DND-41 (cell line): ENCODE results near the gene SPSB3.

Experiments
- EZH2 ChIP-seq: IDR thresholded peaks from 3 replicates; pipeline ENCODE4 v1.6.1; 2012; ENCODE audit warnings: borderline replicate concordance, low read depth, mild to moderate bottlenecking, moderate library complexity, low read length, inconsistent platforms; ENCODE audit not compliant: severe bottlenecking
- TF ChIP-seq, protein P1 (sequence below): IDR thresholded peaks from 2 replicates; pipeline ENCODE4 v1.5.1; 2012; ENCODE audit warnings: borderline replicate concordance, low read length, moderate library complexity, mild to moderate bottlenecking; ENCODE audit not compliant: poor library complexity, severe bottlenecking; ENCODE audit errors: extremely low read depth

- no peak for TF ChIP-seq EZH2
- TF ChIP-seq, protein P1, sequence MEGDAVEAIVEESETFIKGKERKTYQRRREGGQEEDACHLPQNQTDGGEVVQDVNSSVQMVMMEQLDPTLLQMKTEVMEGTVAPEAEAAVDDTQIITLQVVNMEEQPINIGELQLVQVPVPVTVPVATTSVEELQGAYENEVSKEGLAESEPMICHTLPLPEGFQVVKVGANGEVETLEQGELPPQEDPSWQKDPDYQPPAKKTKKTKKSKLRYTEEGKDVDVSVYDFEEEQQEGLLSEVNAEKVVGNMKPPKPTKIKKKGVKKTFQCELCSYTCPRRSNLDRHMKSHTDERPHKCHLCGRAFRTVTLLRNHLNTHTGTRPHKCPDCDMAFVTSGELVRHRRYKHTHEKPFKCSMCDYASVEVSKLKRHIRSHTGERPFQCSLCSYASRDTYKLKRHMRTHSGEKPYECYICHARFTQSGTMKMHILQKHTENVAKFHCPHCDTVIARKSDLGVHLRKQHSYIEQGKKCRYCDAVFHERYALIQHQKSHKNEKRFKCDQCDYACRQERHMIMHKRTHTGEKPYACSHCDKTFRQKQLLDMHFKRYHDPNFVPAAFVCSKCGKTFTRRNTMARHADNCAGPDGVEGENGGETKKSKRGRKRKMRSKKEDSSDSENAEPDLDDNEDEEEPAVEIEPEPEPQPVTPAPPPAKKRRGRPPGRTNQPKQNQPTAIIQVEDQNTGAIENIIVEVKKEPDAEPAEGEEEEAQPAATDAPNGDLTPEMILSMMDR: no peak
Observed at GRCh38 chr16:1808691-1809090, 26.3 kb upstream of the SPSB3 start.
